ENCODE results near the gene CAMK1D. TPM values are rescaled to one million over a fixed set of nuclear protein-coding genes. Genes with fewer than 3 reads are reported as not detected.
A peak's percentile ranks its signal among the peaks of the same experiment; 100 is the strongest.
"Not testable (repeated sequence)": the region's sequence is repeated elsewhere in the genome, so short reads cannot be mapped to it uniquely, and the experiment has no call there.

The CAMK1D gene
- total RNA-seq, 1 donor from 2014 or later: 7.4 TPM

GRCh38 chr10:12348294-12348869 lies 965 bp upstream of the CAMK1D start:
- peaks cover 34% of the 10 kb centered on the region for H3K4me1 Mint-ChIP-seq (ENCODE audit: low read depth)
- no peaks in the 10 kb centered on the region for H3K36me3 Mint-ChIP-seq (ENCODE audit: low read depth)
- intact Hi-C loops (cut with micrococcal nuclease): loop anchor here (2.0 to 10.0 kb wide), 6 partner anchors 70 to 746 kb away; partner anchors contain the start of genes CDC123 and NUDT5
- H3K27ac Mint-ChIP-seq: peak overlapping the region; percentile 86
- peaks cover 54% of the 10 kb centered on the region for H3K27me3 Mint-ChIP-seq (ENCODE audit: insufficient read depth)
- no peaks in the 10 kb centered on the region for H3K9me3 Mint-ChIP-seq
- H3K4me3 Mint-ChIP-seq: peak overlapping the region; percentile 82
- no peak for DNase-seq (ENCODE audit: low spot score)

- peak overlapping the region; percentile 97 for H3K27ac Mint-ChIP-seq
- DNase-seq (ENCODE audit: low spot score): no peak
- H3K4me1 Mint-ChIP-seq (ENCODE audit: low read depth): peaks cover 35% of the 10 kb centered on the region
- no peaks in the 10 kb centered on the region for H3K9me3 Mint-ChIP-seq
- H3K4me3 Mint-ChIP-seq: peak overlapping the region; percentile 90
- intact Hi-C loops (cut with micrococcal nuclease): loop anchor here (1.0 to 10.0 kb wide), 12 partner anchors 17 to 745 kb away; partner anchors contain the start of genes CDC123 and NUDT5
- H3K27me3 Mint-ChIP-seq (ENCODE audit: insufficient read depth): peaks cover 59% of the 10 kb centered on the region
- no peaks in the 10 kb centered on the region for H3K36me3 Mint-ChIP-seq (ENCODE audit: low read depth)
These were observed 351 bp downstream of the CAMK1D start for GRCh38 chr10:12349629-12350166.

- intact Hi-C loops (cut with micrococcal nuclease): loop anchor here (1.0 kb wide), 4 partner anchors 16 to 306 kb away; no protein-coding TSS in a partner anchor
- peaks cover 57% of the 10 kb centered on the region for H3K27me3 Mint-ChIP-seq (ENCODE audit: insufficient read depth)
These were observed 973 bp downstream of the CAMK1D start for GRCh38 chr10:12350167-12350872.

GRCh38 chr10:12350925-12351324 lies 1.6 kb downstream of the CAMK1D start:
- Mint-ChIP-seq H3K27ac (peak overlapping the region; percentile 89), H3K27me3 (ENCODE audit: insufficient read depth) (peaks cover 59% of the 10 kb centered on the region)

More at GRCh38 chr10:12350167-12350872, 973 bp downstream of the CAMK1D start:
- Mint-ChIP-seq H3K27ac (peak overlapping the region; percentile 89), H3K36me3 (ENCODE audit: low read depth) (no peaks in the 10 kb centered on the region), H3K4me3 (peak overlapping the region; percentile 90), H3K4me1 (ENCODE audit: low read depth) (peaks cover 31% of the 10 kb centered on the region), H3K9me3 (no peaks in the 10 kb centered on the region)
- peak; percentile 43 for DNase-seq (ENCODE audit: low spot score)

GRCh38 chr10:12351447-12351846 lies 2.1 kb downstream of the CAMK1D start:
- intact Hi-C loops (cut with micrococcal nuclease): no loop called here

More at GRCh38 chr10:12350925-12351324, 1.6 kb downstream of the CAMK1D start:
- Mint-ChIP-seq H3K9me3 (no peaks in the 10 kb centered on the region), H3K36me3 (ENCODE audit: low read depth) (no peaks in the 10 kb centered on the region), H3K4me1 (ENCODE audit: low read depth) (peaks cover 31% of the 10 kb centered on the region), H3K4me3 (peak overlapping the region; percentile 90)
- no peak for DNase-seq (ENCODE audit: low spot score)
- intact Hi-C loops (cut with micrococcal nuclease): loop anchor here (1.0 kb wide), 4 partner anchors 15 to 305 kb away; no protein-coding TSS in a partner anchor

GRCh38 chr10:12351889-12352288 lies 2.5 kb downstream of the CAMK1D start:
- Mint-ChIP-seq H3K9me3 (no peaks in the 10 kb centered on the region), H3K4me1 (ENCODE audit: low read depth) (peaks cover 31% of the 10 kb centered on the region), H3K4me3 (no peak overlapping the region), H3K27me3 (ENCODE audit: insufficient read depth) (peaks cover 56% of the 10 kb centered on the region), H3K27ac (no peak overlapping the region), H3K36me3 (ENCODE audit: low read depth) (no peaks in the 10 kb centered on the region)
- intact Hi-C loops (cut with micrococcal nuclease): no loop called here
- DNase-seq (ENCODE audit: low spot score): no peak

More at GRCh38 chr10:12351447-12351846, 2.1 kb downstream of the CAMK1D start:
- DNase-seq (ENCODE audit: low spot score): no peak
- Mint-ChIP-seq H3K9me3 (no peaks in the 10 kb centered on the region), H3K4me3 (no peak overlapping the region), H3K27me3 (ENCODE audit: insufficient read depth) (peaks cover 56% of the 10 kb centered on the region), H3K36me3 (ENCODE audit: low read depth) (no peaks in the 10 kb centered on the region), H3K27ac (no peak overlapping the region), H3K4me1 (ENCODE audit: low read depth) (peaks cover 31% of the 10 kb centered on the region)

GRCh38 chr10:12353399-12354242 lies 4.3 kb downstream of the CAMK1D start:
- H3K4me1 Mint-ChIP-seq (ENCODE audit: low read depth): peaks cover 21% of the 10 kb centered on the region
- H3K4me3 Mint-ChIP-seq: no peak overlapping the region
- H3K27me3 Mint-ChIP-seq (ENCODE audit: insufficient read depth): peaks cover 41% of the 10 kb centered on the region
- intact Hi-C loops (cut with micrococcal nuclease): no loop called here
- no peaks in the 10 kb centered on the region for H3K36me3 Mint-ChIP-seq (ENCODE audit: low read depth)
- no peak for DNase-seq (ENCODE audit: low spot score)
- no peaks in the 10 kb centered on the region for H3K9me3 Mint-ChIP-seq
- no peak overlapping the region for H3K27ac Mint-ChIP-seq

GRCh38 chr10:12354696-12355095 lies 5.3 kb downstream of the CAMK1D start:
- H3K4me3 Mint-ChIP-seq; DNase-seq (ENCODE audit: low spot score); H3K9me3 Mint-ChIP-seq; H3K36me3 Mint-ChIP-seq (ENCODE audit: low read depth); intact Hi-C loops (cut with micrococcal nuclease); H3K27ac Mint-ChIP-seq: not testable (repeated sequence)
- H3K27me3 Mint-ChIP-seq (ENCODE audit: insufficient read depth): peaks cover 44% of the 10 kb centered on the region
- H3K4me1 Mint-ChIP-seq (ENCODE audit: low read depth): peaks cover 31% of the 10 kb centered on the region

- DNase-seq (ENCODE audit: low spot score): no peak
- H3K4me1 Mint-ChIP-seq (ENCODE audit: low read depth): peaks cover 26% of the 10 kb centered on the region
- H3K27me3 Mint-ChIP-seq (ENCODE audit: insufficient read depth): peaks cover 42% of the 10 kb centered on the region
- no peaks in the 10 kb centered on the region for H3K36me3 Mint-ChIP-seq (ENCODE audit: low read depth)
- no peak overlapping the region for H3K27ac Mint-ChIP-seq
- H3K4me3 Mint-ChIP-seq: no peak overlapping the region
- intact Hi-C loops (cut with micrococcal nuclease): no loop called here
- no peaks in the 10 kb centered on the region for H3K9me3 Mint-ChIP-seq
These were observed 6.0 kb downstream of the CAMK1D start for GRCh38 chr10:12355384-12355783.

GRCh38 chr10:12357525-12358151 lies 8.3 kb downstream of the CAMK1D start:
- Mint-ChIP-seq H3K4me1 (ENCODE audit: low read depth) (peaks cover 24% of the 10 kb centered on the region), H3K9me3 (no peaks in the 10 kb centered on the region), H3K36me3 (ENCODE audit: low read depth) (peaks cover 3% of the 10 kb centered on the region), H3K27ac (no peak overlapping the region), H3K4me3 (no peak overlapping the region), H3K27me3 (ENCODE audit: insufficient read depth) (peaks cover 30% of the 10 kb centered on the region)
- no peak for DNase-seq (ENCODE audit: low spot score)
- intact Hi-C loops (cut with micrococcal nuclease): no loop called here

- Mint-ChIP-seq H3K27me3 (ENCODE audit: insufficient read depth) (peaks cover 19% of the 10 kb centered on the region), H3K4me1 (ENCODE audit: low read depth) (peaks cover 18% of the 10 kb centered on the region), H3K9me3 (no peaks in the 10 kb centered on the region), H3K27ac (no peak overlapping the region), H3K4me3 (no peak overlapping the region), H3K36me3 (ENCODE audit: low read depth) (peaks cover 5% of the 10 kb centered on the region)
- intact Hi-C loops (cut with micrococcal nuclease): no loop called here
- no peak for DNase-seq (ENCODE audit: low spot score)
These were observed 9.7 kb downstream of the CAMK1D start for GRCh38 chr10:12358863-12359564.

- Mint-ChIP-seq H3K27me3 (ENCODE audit: insufficient read depth) (peaks cover 13% of the 10 kb centered on the region), H3K9me3 (no peaks in the 10 kb centered on the region), H3K27ac (no peak overlapping the region), H3K4me3 (no peak overlapping the region), H3K36me3 (ENCODE audit: low read depth) (peaks cover 5% of the 10 kb centered on the region), H3K4me1 (ENCODE audit: low read depth) (peaks cover 28% of the 10 kb centered on the region)
- DNase-seq (ENCODE audit: low spot score): no peak
- intact Hi-C loops (cut with micrococcal nuclease): no loop called here
These were observed 11.1 kb downstream of the CAMK1D start for GRCh38 chr10:12360461-12360860.

Data from activated T-helper 1 cell treated with anti-CD3 and anti-CD28 coated beads, Interleukin-12 subunit alpha, Interleukin-12 subunit beta, Interleukin-2, Interleukin-4 antibody, amounts not matched to agents 30 ng/mL and 10 ng/mL and 1 ng/mL, durations not matched to agents 14 hours and 24 hours and 36 hours (primary cell).